NCI-H446 (cell line): ENCODE results near the gene LIFR.
"Not testable (repeated sequence)": the region's sequence is repeated elsewhere in the genome, so short reads cannot be mapped to it uniquely, and the experiment has no call there.

Experiments
- DNase-seq, 2 experiments: peaks; one replicate each; lab custom pipeline; 2025; lab: John Stamatoyannopoulos, UW

The LIFR gene

DNA sequence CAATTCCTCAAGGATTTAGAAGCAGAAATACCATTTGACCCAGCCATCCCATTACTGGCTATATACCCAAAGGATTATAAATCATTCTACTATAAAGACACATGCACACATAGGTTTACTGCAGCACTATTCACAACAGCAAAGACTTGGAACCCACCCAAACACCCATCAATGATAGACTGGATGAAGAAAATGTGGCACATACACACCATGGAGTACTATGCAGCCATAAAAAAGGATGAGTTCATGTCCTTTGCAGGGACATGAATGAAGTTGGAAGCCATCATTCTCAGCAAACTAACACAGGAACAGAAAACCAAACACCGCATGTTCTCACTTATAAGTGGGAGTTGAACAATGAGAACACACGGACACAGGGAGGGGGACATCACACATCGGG, 39.8 kb downstream of the LIFR start:
- not testable (repeated sequence) for DNase-seq

DNA sequence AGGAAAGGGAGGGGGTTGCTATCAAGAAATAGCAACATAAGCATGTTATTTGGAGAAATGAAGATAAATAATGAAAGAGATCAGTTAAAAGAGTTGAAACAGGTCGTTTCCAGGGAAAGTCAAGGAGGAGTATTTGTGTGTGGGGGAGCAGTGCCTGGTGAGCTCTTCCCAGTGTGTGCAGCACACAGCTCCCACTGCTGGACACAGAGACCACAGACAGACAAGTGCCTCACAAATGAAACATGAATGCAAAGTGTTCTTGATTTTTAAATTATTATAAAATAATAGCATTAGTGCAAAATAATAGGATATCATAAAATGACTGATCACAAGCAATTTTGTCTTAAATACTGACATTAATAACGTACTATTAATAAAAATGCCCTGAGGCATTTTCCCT, 40.8 kb downstream of the LIFR start:
- DNase-seq = no peak

DNA sequence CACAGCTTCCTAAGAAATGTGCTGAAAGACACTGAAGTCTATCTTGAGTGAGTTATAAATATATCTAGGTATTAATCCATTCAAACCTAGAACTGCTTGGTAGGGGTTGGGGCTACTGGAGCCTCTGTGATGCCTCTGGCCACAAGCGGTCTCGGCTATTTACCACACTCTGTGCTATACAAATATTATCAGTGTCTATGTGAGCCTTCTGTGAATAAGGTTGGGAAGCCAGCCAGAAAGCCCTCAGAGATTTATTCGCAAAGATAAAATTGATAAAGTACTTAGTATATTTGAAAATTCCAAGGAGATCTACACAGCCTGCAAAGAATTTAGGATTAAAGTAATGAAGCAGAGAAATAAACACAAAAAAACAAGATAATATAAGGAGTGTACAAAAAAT, 41.4 kb downstream of the LIFR start:
- no peak for DNase-seq

DNA sequence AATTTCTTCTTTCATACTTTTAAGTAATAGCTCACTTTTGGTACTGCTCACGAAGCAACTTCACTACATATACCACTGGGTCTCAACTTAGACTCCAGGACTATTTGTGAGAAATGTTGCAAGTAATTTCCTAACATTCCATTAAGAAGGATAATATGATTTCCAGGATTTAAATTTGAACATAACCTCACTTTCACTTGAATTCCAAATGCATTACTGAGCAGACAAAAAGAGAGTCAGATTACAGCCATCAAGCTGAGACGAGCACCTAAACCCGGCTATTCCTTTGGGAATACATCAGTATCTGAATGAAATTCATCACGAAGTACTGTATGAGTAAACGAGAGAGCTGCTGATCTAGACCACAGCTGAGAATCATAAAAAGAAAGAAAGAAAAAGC, 47.3 kb downstream of the LIFR start:
- DNase-seq = no peak

DNA sequence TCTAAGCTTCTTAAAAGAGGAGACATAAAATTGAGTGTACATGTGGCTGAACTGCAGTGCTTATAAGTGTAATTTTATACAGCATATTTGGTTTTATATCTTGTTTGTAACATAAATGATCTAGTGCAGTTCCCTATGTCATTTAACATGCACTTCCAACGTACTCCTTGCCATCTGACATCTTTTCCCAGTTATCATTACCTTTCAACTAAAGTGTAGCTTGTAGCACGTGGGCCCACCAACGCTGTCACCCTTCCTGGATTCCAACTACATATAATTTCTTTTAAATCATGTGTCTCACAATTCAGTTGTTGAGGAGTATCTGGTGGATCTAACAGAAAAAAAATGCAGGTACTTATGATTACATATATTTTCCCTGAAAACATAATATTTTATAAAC, 50.1 kb downstream of the LIFR start:
- no peak for DNase-seq

DNA sequence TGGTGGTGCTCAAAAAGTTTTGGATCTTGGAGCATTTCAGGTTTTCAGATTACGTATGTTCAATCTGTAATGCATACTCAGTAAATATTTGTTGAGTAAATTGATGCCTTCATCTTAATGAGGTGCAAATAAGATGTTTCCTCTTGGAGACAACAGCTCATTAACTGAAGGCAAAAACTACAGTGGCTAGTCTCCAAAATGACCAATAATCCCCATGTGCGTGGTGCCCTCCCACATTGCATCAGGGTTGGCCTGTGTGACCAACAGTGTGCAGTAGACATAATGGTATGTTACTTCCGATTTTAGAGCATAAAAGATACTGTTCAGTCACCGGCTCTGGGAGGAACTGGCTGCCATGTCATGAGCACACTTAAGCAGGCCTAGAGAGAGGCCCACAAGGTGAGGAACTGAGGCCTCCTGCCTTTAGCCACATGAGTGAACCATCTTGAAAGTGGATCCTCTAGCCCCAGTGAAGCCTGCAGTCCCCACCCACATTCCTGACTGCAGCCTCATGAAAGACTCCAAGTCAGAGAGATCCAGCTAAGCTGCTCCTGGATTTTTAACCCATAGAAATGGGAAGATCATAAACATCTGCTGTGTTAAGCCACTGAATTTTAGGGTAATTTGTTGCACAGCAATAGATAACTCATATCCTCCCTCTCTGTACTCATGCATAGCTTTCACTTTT, 55.7 kb downstream of the LIFR start:
- DNase-seq = no peak

DNA sequence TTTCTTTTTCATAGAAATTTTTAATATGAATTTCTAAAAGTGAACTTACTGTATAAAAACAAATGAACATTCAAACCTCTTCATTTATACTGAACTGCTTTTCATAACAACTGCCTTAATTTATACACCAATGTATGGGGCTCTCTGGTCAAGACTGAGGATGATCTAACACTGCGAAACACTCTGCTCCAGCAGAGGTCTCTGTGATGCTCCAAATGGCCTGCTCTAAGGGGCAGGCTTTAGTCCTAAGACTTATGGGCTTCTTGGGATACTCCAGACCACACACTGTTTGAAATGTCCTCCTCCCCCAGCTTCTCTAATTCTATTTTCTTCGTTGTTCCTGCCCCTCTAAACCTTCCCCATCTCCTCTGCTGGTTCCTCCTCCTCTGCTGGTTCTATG, 58.5 kb downstream of the LIFR start:
- no peak for DNase-seq

DNA sequence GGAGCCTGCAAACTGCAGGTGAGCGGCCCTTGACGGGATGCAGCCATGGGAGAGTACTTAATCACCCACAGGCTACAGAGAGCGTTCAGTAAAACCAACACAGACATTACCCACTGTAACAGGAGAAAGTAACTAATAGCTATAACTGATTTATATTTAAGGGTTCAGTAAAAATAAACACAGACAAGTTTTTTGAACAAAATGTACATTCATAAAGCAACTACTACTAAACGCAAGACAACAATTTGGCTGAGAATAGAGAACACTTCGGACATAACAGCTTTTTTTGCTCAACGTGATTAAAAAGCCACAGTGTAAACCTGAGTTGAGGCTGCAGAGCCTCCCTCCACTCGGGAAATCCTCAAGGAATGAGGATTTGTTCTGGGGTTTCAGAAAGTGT, 61.7 kb downstream of the LIFR start:
- DNase-seq = no peak

DNA sequence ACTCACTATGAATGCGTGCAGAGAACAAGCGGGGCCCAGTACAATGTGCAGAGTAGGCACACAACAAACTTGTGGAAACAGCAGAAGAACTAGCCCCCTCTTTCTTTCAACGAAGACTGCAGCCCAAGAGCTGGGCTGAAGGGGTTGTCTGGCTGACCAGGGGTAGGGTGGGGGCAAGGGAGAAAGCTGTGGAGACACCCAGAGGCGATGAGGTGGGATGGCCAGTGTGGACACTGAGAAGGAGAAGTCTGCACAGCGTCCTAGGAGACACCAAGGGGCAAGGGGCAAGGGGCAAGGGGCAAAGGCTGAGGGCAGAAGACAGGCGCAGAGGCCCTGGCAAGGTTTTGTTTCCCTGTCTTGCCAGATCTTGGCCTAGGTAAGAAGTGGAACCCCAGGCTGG, 62.3 kb downstream of the LIFR start:
- no peak for DNase-seq

DNA sequence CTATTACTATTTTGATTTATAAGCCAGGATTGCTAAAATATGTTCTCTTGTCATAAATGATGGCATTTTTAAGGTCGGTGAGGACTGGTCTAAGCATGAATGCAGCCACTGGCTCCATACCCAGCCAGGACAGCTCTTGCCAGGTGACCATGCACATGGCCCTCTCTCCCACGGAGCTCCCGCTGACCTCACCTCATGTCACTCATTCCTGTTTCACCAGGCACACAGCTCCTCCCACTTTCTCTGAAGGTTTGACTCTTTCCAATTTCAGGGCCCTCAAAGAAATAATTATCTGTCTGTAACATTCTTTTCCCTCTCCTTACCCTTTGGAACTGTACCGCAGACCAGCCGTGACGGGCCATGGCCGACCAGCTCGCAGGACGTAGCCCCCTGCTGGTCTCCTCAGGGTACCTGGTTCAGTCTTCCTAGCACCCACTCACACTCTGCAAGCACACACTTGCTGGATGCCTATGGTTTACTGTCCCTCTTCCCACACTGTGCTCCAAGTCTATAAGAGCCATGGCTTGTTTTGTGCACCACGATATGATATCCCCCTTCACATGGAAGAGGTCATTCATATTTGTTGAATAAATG, 72.5 kb downstream of the LIFR start:
- no peak for DNase-seq

DNA sequence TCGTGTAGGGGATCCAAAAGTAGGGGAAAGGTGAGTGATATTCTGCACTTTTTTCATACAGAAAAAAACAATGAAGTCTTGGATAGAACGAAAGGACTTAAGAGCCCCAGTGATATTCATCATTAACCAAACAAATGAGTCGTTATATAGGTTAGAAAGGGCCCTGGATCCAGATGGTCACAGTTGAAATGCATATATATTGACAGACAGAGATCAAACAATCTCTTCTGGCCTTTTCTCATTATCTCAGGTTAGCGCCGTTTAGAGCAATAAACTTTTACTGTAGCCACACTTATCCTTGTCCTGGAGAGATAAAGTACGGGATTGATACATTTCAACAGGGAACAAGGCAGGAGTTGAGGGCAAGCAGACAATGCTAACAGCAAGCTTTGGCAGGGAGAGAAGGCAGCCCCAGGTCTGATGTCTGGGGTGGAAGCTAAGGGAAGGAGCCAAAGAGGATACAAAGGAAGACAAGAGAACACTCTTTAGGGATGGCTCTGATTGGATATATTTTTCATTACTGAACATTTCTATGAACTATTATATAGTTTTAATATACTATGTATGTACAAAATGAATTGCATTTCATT, 77.0 kb downstream of the LIFR start:
- DNase-seq = no peak

DNA sequence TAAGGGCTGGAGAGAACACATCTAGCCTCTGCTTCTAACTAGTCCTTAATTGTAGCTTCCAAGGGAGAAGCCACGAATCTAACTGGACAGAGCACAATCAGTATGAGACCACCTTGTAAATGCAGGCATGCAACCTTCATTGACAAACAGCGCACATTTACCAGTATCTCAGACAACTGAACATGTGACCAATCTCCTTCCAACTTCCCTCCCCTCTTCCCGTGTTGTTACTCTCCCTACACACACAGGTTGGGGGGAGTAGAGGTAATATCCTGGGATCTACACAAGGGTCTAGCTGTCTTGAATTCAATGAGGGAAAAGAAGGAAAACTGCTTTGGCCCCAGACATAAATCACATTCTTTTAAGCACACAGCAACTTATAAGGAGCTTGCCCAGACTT, 77.6 kb downstream of the LIFR start:
- no peak for DNase-seq

DNA sequence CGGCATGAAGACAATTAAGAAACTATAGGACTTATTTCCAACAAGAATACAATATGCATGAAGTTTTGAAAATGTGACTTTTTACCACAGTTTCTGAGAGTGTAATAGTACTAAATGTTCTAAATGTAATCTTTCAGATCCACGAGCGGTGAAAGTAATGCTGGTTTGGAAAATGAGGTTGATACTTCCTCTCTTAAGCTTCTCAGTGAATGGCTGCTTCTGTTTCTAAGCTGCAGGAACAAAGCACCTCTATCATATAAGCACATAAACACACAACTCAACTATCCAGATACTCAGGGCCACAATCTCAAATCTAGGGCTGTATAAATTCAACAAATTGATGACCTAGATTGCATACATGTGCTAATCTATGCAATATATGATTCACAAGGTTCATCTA, 78.3 kb downstream of the LIFR start:
- no peak for DNase-seq

DNA sequence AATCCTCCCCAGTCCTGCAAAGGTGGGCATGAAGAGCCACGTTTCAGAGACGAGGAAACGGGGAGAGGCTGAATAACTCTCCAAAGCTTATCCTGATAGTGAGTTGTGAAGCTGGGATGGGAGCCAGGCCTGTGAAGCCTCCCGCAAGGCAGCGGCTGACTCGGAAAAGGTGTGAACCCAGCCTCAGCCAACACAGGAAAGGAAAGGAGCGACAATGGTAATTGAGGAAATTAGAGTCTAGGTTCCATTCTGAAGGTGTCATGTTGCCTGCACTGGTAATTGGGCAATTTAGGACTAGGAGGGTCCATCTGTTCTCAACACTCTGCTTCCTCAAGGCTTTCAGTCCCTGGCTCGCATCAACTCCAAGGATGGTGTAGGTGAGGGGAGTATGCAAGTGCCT, 83.4 kb downstream of the LIFR start:
- no peak for DNase-seq

DNA sequence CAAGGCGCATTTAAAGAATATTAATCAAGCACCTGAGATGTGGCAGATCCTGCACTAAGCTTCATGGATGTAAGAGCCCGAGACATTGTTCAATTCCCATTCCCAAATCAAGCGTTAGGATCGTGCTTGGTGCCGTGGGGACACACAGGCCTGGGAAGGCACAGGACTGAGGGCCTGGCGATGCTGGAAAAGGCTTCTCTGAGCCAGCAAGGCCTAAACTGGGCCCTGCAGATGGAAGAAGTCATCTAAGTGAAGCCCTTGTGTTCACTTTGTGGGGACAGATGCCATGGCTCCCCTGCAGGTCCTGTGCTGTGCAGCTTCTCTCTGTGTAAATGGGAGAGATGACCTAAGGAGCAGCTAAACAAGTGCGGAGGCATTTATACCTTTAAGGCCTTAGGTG, 83.9 kb downstream of the LIFR start:
- DNase-seq = no peak

DNA sequence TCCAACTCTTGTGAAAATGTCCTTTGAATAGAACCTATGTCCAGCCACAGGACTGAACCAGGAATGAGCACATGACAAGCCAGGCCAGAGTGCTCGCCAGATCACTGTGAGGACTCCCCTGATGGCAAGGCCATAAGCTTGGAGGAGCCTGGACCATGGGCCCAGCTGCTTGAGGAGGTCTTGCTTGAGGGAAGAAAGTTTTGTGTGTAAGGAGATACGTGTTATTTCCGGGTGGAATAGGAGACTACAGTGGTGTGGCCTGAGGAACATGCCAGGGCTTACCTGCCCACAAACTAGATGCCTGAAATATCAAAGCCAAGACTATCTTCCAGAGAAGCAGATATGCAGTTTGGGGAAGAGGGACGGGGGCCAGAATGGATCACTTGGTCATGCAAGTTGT, 84.7 kb downstream of the LIFR start:
- no peak for DNase-seq

DNA sequence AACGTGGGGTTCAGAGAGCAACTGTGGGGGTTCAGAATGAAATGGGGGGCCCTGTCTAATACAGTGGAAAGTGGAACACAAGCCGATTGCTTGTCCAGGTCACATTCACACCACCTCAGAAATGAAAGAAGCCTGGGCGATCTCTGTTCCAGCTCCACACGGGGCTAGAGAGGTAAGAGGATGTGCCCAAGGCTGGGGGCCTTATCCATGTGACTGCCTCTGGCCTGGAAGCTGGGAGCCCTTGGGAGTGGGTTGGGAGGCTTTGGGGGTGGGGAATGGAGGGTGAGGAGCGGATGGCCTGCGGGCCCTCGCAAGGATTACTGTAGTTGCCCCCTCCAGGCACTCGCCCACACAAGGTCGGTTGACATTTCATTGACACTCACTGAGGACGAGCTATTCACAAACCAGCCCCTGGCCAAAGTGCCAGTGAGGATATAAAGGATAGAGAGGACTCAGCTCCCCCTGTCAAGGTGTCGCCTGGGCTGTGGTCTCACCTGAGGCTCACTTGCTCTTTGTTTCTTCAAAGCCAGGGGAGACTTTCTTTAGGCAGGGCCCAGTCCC, 86.7 kb downstream of the LIFR start:
- no peak for DNase-seq

DNA sequence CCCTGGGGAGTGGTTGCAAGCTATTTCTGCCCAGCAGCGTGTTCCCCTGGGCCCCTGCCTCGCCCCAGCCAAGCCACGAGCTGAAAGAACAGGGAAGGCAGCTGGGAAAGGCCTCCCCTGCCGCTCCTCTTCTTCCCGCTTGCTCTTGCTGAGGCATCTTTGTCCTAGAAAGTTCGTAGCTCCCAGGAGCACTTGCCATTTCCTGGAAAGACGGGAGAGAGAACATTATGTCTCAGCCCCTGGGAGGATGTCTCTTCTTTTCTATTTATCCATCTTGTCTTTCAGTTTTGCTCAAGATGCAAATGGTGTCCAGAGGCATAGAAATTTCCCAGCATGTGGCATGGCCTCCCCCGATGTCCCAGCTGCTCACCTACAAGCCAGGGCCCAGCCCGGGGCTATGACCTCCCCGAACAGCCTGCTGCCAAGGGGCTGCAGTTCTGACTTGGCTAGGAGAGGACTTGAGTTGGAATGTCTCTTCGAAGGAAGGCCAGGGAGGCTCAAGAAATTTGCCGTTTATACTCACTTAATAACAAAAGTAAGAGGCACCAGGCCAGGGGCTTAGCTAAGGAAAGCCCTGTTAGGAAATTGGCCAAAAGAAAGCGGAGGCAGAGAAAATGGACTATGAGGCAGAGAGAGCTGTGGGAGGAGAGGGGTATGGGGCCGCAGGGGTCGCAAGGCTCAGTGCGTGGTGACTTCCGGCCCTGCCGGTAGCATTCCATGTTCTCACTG, 87.3 kb downstream of the LIFR start:
- DNase-seq = no peak

DNA sequence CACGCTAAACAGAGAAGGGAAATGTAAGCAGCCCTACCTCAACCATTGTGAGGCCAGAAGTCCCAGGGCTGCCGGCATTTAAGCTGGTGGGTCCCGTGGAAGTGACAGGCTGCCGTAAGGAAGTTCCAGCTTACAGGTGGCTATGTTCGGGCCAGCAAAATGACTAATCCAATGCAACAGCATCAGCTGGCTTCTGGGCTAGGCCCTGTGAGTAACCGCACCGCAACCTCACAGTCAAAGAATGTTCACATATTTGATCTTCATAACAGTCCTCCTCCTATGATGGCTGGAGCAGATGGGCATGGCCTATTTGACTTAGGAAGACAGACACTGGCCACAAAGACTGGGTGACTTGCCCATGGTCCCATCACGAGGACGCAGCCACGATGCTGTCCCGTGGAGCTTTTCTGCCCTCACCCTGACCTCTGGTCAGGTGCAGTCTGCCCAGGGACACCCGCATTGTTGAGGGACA, 88.2 kb downstream of the LIFR start:
- DNase-seq = no peak

DNA sequence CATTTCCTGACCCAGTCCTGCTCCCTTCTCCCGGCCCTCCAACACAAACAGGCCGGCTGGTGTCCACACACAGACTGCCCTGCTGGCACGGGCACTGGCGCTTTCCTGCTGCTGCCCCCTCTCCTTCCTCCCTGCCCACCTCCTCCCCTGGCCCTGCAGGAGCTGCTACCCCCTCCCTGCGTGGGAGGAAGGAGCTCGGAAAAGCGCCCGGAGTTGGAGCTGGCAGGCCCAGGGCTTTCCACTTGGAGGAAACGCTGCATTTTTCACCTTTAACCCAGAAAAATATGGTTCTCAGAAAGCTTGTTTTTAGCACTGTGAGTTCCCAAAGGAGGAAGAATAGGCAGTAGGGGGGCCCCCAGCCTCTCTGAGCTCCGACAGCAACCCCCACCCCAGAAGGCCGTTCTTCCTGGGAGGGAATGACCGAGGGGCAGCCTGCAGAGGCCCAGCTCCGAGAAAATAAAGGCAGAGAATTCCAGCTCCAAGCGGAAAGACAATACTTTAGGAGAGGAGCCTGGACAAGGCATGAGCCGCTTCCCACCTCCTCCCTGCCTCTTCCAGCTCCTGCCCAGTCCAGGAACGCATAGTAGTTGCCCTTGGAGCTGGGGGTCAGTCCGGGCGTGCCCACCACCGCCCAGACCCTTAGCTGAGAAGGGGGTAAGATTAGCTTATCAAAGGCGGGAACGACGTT, 88.9 kb downstream of the LIFR start:
- DNase-seq = no peak

DNA sequence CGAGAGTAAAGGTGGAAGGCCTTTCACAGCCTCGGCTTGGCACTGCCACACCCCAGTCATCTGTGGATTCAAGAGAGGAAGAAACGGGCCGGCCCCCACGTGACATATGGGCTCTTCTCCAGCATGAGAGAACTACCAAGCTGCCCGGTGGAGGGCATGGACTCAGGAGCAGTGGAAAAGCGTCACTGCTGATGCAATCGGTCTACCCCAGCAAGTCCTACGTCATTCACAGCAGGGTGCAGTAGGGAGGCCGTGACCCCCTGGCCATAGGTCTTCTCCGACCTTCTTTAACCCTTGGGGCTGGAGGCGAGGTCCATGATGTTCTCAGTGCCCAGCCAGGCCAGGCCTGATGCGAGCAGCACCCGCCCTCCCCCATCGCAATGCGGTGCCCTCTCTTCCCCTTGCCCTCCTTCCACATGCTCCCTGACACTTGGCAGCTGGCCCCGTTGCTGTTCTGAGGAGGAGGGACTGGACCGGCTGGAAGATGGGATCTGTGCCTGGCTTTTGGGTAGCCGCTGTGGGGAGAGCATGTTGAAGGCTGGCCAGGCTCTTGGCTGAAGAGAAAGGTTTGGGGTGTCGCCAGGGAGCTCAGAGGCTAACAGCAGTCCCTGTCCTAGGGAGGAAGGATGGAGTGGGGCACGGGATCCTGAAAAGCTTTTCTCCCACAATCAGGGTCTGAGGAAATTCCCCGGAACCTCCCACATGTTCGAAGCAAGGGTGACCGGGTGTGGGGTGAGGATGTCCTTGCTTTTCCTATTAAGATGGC, 89.8 kb downstream of the LIFR start:
- no peak for DNase-seq
